ENCODE results near the gene ORM2.

ORM2 gene

DNA sequence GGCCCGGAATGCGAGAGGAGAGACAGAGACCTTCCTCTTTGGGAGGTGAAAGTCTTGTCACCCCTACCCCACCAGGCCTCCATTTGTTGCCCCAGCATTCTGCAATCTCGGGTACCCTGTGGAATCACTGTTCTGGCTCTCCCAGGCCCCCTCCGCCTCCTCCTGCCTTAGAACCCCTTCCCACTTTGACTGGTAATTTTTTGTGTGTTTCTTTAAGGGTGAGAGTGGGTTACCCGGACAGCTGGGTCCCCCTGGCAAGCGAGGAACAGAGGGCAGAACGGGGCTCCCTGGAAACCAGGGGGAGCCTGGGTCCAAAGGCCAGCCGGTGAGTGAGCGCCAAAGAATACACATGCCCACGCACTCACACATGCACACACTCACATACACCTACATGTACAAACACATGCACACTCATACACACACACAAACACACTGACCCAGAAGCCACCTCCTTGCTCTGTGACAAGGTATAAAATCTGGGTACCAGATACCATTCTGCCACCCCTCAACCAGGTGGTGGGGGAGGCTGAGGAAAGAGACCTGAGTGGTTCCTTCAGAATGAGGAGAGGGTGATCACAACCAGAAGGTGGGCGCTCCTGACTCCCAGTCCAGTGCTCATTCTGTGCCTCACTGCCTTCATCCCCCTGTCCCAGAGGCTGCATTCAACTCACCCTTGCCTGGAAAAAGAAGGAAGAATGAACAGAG is 37.6 kb upstream of the ORM2 start:
- no peak for DNase-seq (ENCODE audit: low read depth in 2 of 3, low spot score in 1 of 3)

DNA sequence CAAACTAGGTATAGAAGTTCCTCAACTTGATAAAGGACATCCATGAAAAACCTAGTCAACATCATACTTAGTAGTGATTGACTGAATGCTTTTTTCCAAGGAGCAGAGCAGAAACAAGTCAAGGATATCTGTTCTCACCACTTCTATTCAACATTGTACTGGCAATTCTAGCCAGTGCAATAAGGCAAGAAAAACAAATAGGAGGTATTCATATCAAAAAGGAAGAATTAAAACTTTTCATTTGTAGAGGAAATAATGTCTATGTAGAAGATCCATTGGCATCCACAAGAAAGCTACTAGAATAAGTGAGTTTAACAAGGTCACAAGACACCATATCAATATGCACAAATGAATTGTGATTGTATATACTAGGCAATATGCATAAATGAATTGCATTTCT is 35.0 kb upstream of the ORM2 start:
- DNase-seq (ENCODE audit: low read depth in 2 of 3, low spot score in 1 of 3), result no peak

DNA sequence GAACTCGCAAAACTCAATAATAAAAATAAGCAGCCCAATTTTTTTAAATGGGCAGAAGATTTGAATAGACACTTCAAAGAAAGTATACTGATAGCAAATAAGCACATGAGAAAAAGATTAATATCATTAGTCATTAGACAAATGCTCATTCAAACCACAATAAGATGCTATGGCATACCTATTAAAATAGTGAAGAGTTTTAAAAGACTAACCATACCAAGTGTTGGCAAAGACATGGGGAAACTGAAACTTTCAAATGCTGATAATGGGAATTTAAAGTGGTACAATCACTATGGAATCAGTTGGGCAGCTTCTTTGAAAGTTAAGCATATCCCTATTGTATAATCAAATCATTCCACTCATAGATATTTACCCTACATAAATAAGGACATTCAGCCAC is 33.3 kb upstream of the ORM2 start:
- no peak for DNase-seq (ENCODE audit: low read depth in 2 of 3, low spot score in 1 of 3)

DNA sequence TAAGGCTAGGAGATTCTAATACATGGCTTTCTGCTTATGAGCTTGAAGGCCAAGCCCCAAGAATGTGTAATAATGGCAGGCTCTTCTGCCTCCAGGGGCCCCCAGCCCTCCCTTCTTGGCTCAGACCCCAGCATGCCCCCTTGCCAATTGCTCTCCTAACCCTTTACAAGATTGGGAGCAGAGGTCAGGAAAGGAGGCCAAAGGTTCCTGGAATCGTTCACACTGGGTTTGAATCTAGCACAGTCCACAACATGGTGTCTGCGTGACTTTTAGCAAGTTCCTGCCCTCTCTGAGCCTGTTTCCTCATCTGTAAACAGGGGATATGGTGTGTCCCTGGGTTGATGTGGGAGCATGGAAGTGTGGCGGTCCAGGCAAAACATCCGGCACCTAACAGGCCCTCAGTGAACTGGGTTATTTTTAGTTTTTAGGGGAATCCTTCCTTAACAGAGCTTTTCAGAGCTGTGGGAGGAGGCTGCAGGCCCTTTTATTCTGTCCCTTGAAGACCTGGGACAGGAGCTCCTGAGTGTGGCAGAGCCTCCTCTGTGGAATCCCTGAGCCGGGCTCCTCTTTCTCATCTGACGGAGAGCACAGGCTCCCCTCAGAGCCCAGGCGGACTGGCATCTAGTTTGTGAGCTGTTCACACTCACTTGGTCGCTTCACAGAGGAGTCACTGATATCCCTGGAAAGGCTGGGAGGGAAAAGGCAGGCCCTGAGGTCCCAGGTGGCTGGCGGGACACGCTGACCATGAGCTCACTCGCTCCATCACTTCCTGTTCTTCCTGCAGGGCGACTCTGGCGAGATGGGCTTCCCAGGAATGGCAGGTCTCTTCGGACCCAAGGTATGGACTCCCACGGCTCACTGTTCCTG is 30.1 kb upstream of the ORM2 start:
- DNase-seq (ENCODE audit: low read depth in 2 of 3, low spot score in 1 of 3), result no peak

DNA sequence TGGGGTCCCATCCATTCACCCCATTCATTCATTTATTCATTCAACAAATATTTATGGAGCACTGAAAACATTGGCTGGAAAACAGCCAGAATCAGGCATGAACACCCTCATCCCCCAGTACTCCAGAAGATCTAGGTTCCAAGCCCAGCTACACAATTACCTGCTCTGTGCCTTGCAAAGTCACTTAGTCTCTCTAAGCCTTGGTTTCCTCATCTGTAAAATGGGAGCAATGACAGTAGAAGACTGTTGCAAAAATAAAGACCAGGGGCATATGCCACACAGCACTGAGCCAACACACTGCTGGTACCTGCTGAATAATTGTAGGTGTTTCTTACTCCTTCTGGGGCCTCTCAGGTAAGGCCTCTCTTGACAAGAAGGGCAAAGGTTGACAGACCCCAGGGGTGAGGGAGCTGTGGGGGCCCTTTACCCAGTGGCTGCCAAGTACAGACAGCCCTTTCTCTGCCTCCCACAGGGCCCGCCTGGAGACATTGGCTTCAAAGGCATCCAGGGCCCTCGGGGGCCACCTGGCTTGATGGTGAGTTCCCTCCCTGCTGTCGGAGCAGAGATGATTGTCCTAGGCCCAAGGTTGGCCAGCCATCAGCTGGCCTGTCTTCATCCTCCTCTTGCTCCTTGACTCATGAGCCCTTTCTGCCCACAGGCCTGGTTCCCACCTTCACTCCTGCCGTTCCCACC is 29.4 kb upstream of the ORM2 start:
- DNase-seq (ENCODE audit: low read depth in 2 of 3, low spot score in 1 of 3), result no peak

DNA sequence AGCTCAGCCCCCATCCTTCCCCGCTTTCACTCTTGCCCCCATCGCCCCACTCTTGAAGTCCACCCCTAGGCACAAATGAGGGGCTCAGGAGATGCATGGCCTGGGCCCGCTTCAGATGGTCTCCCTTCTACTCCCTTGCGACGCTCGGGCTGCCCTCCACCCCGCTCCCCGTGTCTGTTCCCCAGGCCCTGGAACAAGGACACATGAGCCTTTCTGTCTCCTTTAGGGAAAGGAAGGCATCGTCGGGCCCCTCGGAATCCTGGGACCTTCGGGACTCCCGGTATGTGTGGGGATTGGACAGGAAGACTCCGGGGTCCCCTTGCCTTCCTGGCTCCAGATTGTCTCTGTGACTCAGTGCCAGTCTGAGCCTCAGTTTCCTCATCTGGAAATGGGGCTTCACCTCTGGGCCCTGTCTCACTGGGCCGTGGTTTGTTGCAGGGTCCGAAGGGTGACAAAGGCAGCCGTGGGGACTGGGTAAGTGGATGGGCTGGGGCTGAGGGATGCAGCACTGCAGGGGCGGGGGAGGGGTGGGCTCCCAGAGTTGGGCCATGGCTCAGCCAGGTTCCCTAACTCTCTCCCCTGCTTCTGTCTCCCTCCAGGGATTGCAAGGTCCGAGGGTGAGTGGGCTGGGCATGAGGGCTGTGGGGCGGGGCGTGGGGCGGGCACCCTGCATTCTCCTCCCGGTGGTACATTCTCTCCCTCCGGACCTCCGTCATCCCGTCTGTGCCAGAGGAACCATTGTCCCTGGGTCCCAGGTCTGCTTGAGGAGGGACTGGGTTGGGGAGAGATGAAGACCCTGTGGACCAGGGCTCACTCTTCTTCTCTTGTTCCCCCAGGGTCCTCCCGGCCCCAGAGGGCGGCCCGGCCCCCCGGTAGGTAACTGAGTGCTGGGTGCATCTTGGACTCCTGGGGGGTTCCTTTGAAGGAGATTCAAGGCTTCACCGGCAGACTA is 28.5 kb upstream of the ORM2 start:
- DNase-seq (ENCODE audit: low read depth in 2 of 3, low spot score in 1 of 3), result no peak

DNA sequence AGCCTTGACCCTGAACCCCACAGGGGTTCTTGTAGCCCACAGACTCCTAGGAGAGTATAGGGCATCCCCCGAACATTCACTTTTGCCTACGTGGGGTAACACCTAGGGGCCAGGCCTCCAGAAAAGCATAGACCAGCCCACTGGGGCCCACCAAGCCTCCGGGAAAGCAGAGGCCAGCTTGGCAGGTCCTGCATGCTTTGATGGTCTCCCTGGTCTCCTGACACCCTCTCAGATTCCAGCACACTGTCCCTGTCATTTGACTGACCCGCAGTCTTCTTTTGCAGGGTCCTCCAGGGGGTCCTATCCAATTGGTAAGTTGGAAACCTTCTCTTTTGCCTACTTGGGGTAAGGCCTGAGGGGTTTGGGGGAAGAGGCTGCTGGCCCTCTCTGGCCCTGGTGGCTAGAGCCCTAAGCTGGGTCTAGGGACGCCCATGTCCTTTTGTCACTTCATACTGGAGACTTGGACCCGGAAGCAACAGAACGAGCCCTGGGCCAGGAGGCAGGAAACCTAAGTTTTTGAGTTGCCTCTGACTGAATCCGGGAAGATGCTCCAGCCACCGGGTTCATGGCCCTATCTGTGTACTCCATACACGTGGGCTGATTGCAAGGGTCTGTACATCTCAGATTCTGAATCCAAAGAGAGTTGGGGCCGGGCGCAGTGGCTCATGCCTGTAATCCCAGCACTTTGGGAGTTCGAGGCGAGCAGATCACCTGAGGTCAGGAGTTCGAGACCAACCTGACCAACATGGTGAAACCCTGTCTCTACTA is 27.7 kb upstream of the ORM2 start:
- no peak for DNase-seq (ENCODE audit: low read depth in 2 of 3, low spot score in 1 of 3)

DNA sequence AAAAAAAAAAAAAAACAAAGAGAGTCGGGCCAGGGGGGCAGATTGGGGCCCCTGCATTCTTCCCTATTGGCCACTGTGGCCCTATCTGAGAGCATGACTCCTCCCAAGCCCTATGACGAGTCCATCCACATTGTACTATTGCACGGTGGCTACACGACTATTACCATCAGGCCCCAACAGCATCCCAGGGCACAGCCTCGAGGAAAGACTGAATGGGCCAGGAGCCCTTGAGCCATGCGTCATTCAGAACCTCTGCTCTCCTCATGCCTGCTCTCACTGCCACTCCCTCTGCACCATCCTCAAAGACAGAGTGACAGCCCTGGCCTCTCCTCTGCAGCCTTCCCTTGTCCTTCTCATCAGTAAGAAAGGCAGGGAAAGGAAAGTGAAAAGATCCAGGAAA is 26.9 kb upstream of the ORM2 start:
- no peak for DNase-seq (ENCODE audit: low read depth in 2 of 3, low spot score in 1 of 3)

DNA sequence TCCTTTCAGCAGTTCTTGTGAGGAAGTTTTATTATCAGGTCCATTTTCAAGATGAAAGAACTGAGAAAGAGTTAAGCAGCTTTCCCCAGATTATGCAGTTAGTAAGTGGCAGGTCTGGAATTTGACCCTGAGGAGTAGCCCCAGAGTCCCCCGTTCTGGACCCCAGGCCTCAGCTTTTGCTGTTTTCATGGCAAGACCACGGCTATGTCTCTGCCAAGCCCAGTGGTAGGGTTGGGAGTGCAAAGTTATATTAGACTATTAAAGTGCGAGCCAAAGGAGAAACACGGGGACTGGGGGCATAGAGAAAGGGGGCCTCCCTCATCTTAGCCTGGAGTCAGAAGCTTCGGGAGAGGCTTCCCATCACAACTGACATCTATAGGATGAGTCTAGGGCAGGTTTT is 26.1 kb upstream of the ORM2 start:
- DNase-seq (ENCODE audit: low read depth in 2 of 3, low spot score in 1 of 3), result no peak

DNA sequence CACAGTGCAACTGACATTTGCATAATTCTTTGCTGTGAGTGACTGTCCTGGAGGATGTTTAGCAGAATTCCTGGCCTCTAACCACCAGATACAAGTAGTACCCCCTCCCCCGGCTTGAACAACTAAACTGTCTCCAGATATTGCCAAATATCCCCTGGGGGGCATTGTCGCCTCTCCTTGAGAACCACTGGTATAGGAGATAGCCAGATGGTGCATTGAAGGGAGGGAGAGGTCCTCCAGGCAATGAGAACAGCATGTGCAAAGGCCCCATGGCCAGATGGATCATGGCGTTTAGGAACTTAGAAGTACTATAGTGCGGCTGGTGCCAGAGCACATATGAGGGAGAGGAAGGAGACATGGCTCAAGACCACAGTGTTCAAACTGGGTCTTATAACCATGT is 25.7 kb upstream of the ORM2 start:
- DNase-seq (ENCODE audit: low read depth in 2 of 3, low spot score in 1 of 3), result no peak

DNA sequence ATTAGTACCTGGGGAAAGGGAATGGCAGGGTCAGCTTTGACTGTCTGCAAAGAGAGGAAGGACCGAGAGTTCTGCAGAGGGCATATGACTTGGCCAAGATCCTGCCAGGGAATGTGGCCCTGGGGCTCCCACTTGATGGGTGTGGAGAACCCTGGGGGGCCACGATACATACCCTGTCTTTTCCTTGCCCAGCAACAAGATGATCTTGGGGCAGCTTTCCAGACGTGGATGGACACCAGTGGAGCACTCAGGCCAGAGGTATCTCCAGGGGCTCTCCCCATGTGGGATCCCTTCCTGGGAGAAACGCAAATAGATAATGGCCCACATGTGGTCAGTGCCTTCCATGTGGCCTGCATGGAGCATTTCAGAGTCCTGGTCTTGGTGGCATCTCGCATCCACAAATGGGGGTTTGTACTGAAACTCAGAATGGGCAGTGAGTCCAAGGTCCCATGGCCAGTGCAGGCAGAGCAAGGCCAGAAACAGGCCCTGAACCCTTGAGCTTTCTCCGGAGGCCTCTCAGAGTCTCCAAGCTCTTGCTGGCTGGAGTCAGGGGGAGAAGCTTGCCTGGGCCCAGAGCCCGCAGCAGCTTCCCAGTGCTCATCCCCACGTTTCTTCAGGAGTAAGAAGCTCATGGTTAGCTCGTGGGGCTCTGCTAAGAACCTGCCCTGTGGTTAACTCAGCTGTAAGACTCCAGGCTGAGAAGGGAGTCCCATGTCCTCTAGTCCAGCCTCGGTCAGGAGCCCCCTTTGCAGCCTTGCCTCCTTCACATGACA is 25.1 kb upstream of the ORM2 start:
- no peak for DNase-seq (ENCODE audit: low read depth in 2 of 3, low spot score in 1 of 3)

DNA sequence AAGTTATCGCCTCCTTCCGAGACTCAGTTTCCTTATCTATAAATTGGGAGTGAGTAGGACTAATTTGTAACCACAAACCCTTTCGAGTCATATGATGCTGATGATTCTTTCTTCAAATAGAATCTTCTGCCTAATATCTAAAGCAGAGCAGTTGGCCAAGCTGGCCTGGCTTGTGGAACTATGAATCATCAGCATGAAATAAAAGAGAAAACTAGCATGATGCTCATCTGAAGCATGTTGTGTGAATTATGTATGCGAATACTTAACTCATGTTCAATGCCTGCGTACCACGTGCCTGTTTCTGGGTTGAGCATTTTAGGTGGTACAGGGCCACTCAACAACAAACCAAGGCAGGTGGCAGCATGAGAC is 21.8 kb upstream of the ORM2 start:
- no peak for DNase-seq (ENCODE audit: low read depth in 2 of 3, low spot score in 1 of 3)

DNA sequence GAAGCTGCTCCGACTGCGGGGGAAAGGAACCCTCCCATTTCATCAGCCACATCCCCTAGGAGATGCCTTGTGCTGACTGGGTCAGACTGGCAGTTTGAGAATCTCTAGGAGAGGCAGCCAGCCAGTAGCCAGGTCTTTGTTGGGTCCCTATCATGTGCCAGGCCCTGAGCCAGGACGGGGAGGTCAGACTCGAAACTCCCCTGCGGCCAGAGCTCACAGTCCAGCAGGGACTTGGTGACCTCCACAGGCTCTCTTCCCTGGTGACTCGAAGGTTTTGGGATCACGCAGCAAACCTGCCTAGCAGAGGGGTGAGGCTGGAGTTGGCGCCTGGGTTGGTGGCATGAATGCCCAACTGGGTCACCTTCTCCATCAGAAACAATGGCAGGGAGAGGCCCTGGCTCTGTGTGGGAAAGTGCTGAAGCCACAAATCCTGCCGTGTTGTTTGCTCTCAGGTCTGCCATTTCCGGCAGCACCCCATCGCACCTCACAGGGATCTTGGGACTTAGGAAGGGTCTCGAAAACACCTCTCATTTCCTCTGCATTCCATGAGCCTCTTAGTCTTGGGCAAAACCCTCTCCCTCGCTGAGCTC is 21.2 kb upstream of the ORM2 start:
- no peak for DNase-seq (ENCODE audit: low read depth in 2 of 3, low spot score in 1 of 3)

DNA sequence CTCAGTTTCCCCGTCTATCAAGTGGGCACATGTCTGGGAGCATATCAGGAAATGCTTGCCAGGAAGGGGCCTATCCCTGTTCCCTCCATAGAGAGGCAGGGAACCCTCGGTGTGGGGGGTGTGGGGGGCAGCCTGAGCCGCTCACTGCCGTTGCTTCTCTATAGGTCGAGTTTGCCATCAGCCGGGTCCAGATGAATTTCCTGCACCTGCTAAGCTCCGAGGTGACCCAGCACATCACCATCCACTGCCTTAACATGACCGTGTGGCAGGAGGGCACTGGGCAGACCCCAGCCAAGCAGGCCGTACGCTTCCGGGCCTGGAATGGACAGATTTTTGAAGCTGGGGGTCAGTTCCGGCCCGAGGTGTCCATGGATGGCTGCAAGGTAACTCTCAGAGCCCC is 20.6 kb upstream of the ORM2 start:
- DNase-seq (ENCODE audit: low read depth in 2 of 3, low spot score in 1 of 3), result no peak

DNA sequence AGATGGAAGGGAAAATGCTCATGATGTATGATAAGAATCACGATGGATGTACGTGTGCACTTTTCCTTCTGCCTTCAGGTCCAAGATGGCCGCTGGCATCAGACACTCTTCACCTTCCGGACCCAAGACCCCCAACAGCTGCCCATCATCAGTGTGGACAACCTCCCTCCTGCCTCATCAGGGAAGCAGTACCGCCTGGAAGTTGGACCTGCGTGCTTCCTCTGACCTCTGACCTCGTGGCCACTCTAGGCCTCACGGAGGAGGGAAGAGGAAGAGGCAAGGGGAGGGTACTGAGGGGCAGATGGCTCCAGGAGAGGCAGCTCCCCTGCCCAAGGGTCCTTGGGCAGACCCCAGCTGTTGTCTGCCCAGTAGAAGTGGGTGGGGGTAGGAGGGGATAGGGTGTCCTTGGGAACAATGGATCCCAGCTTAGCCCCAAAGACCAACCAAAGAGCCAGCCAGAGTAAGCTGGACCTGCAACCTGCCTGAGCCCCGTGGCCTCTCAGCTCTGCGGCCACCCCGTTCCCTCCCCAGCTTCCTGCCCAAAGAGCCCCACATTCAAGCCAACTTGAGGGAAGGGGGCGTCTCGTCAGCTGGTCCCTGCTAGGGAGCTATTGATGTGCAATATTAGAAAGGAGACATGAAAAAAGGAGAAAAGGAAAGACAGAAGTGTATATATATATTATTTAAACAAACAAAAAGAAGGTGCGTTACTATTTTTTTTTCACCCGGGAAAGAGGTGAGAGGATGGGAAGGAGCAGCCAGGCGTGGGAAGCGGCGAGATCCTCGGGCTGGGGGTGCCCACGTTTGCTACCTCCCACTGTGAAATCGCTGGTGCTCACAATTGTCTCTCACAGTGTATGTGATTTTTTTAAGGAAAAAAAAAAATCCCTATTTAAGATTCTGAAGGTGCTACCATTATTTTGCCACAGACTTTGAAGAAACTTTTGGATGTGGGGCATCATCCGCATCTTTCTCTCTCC is 18.9 kb upstream of the ORM2 start:
- DNase-seq (ENCODE audit: low read depth in 2 of 3, low spot score in 1 of 3), result no peak

DNA sequence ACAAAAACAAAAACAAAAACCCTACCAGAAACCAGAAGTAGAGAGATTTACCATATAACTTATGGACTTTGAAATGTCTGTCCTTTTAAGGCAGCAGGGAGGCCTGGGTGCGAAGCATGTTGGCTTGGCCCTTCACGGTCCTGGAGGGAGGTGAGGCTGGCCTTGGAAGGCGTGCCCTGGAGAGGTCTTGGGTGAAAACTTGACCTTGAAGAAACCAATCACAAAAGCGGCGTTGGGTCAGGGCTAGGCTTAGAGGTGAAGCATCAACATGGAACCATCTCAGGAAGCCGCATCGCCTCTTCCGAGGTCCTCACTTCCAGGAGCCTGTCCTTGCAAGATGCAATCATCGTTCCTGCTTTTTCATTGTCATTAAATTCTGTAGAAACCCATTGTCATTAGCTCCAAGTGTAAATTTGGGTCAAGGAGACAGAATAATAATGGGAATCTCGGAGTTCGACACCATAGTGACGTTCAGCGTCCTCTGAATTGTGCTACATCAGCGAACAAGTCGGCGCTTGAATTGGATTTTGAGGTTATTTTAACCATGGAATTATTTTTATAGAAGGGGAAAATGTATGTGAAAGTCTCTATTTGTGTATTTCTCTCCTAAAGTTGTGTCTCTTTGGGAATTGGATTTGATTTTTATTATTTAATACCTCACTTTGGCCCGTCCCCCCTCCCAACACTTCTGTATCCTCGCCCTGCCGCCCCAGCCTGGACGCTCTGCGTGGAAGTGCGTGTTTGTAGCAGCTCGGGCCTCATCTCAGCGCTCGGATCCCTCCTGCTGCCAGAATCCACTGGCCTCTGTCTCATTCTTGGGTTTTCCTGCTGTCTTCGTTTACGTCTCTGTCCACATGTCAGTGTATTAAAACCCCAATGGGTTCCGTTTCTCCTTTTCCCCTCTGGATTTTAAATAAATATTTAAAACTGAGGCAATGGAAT is 17.8 kb upstream of the ORM2 start:
- no peak for DNase-seq (ENCODE audit: low read depth in 2 of 3, low spot score in 1 of 3)

DNA sequence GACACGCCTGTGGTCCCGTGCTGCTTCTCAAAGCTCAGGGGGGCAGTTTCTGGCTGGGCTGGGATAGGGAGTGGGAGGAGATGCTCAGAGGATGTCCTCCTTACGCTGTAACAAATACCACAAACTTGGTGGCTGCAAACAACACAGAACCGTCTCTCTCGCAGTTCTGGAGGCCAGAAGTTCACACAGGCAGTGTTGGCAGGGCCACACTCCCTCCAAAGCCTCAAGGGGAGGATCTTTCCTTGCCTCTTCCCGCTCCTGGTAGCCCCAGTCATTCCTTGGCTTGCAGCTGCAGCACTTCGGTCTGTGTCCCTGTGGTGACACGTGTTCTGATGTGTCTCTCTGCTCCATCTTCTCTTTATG is 17.2 kb upstream of the ORM2 start:
- no peak for DNase-seq (ENCODE audit: low read depth in 2 of 3, low spot score in 1 of 3)

Data from stimulated activated CD4-positive, alpha-beta T cell treated with anti-CD3 and anti-CD28 coated beads, Interleukin-12 subunit alpha, Interleukin-12 subunit beta, amount 100 ng/mL, for 48 hours (primary cell).